ENCODE data around the gene ZNF318. TPM values are rescaled to one million over a fixed set of nuclear protein-coding genes. Genes with fewer than 3 reads are reported as not detected.
A peak's percentile ranks its signal among the peaks of the same experiment; 100 is the strongest.
"Not testable (repeated sequence)": the region's sequence is repeated elsewhere in the genome, so short reads cannot be mapped to it uniquely, and the experiment has no call there.

Gene ZNF318
- total and polyA plus RNA-seq, 10 donors, result 8.6 to 56.9 (median 33.1) TPM

GRCh38 chr6:43347021-43347420, 22.4 kb downstream of the ZNF318 start:
- WGBS, 5 donors, result 68 to 75% (median 74%) methylated on average over 3 of the region's 3 CpGs
- H3K27me3 ChIP-seq (replicated peaks in 1 of 7), result no peaks in the 10 kb centered on the region
- no peak for DNase-seq
- TF ChIP-seq POLR2AphosphoS5 (IDR thresholded peaks at IDR 0.05), result no peak
- no peak for TF ChIP-seq POLR2A (IDR thresholded peaks at IDR 0.05)
- TF ChIP-seq CTCF (IDR thresholded peaks at IDR 0.05 in 8 of 11, conservative IDR thresholded peaks at IDR 0.05 in 3 of 11), result no peak
- H3K27ac ChIP-seq, result no peak overlapping the region
- H3K4me1 ChIP-seq, result no peaks in the 10 kb centered on the region
- no peaks in the 10 kb centered on the region for H3K9me3 ChIP-seq
- intact Hi-C loops (cut with DNase I; ENCODE audit: low total_unique reads), result no loop called here
- H3K36me3 ChIP-seq, result peaks cover 4 to 100% (median 82%) of the 10 kb centered on the region in 6 donors
- no peak overlapping the region for H3K4me3 ChIP-seq

GRCh38 chr6:43346243-43346642, 23.2 kb downstream of the ZNF318 start:
- intact Hi-C loops (cut with DNase I; ENCODE audit: low total_unique reads); H3K4me3 ChIP-seq; H3K27me3 ChIP-seq (replicated peaks in 1 of 7); DNase-seq; H3K4me1 ChIP-seq; H3K9me3 ChIP-seq; H3K27ac ChIP-seq: not testable (repeated sequence)
- H3K36me3 ChIP-seq, result peaks cover 4 to 100% (median 82%) of the 10 kb centered on the region in 6 donors
- 92 to 98% (median 97%) methylated on average over 11 of the region's 11 CpGs for WGBS, 5 donors

- TF ChIP-seq POLR2A (IDR thresholded peaks at IDR 0.05) (no peak), CTCF (IDR thresholded peaks at IDR 0.05 in 8 of 11, conservative IDR thresholded peaks at IDR 0.05 in 3 of 11) (no peak), POLR2AphosphoS5 (IDR thresholded peaks at IDR 0.05) (no peak)
- Histone ChIP-seq H3K36me3 (peaks cover 0 to 86% (median 58%) of the 10 kb centered on the region in 6 donors), H3K27ac (no peak overlapping the region), H3K9me3 (no peaks in the 10 kb centered on the region), H3K4me3 (no peak overlapping the region), H3K27me3 (replicated peaks in 1 of 7) (no peaks in the 10 kb centered on the region), H3K4me1 (peaks cover 0 to 33% (median 8%) of the 10 kb centered on the region in 6 donors)
- intact Hi-C loops (cut with DNase I; ENCODE audit: low total_unique reads), result no loop called here
- no peak for DNase-seq
- 74 to 92% (median 81%) methylated on average over 4 of the region's 4 CpGs for WGBS, 5 donors
Observed at GRCh38 chr6:43339168-43339567, 30.3 kb downstream of the ZNF318 start.

- Histone ChIP-seq H3K36me3 (peaks cover 0 to 77% (median 51%) of the 10 kb centered on the region in 6 donors), H3K9me3 (no peaks in the 10 kb centered on the region), H3K27ac (no peak overlapping the region), H3K4me3 (no peak overlapping the region), H3K27me3 (replicated peaks in 1 of 7) (no peaks in the 10 kb centered on the region), H3K4me1 (peaks cover 0 to 36% (median 9%) of the 10 kb centered on the region in 6 donors)
- intact Hi-C loops (cut with DNase I; ENCODE audit: low total_unique reads), result no loop called here
- DNase-seq, result no peak
- TF ChIP-seq CTCF (IDR thresholded peaks at IDR 0.05 in 8 of 11, conservative IDR thresholded peaks at IDR 0.05 in 3 of 11), result no peak
- TF ChIP-seq POLR2AphosphoS5 (IDR thresholded peaks at IDR 0.05), result no peak
- no peak for TF ChIP-seq POLR2A (IDR thresholded peaks at IDR 0.05)
Observed at GRCh38 chr6:43338243-43338642, 31.2 kb downstream of the ZNF318 start.

- no peak for DNase-seq
Observed at GRCh38 chr6:43336382-43336781, 33.1 kb downstream of the ZNF318 start.

More at GRCh38 chr6:43336382-43336781, 33.1 kb downstream of the ZNF318 start:
- Histone ChIP-seq H3K4me1 (peaks cover 0 to 53% (median 12%) of the 10 kb centered on the region in 6 donors), H3K27ac (peak overlapping the region in 1 of 8 donors; percentile 28), H3K4me3 (no peak overlapping the region), H3K36me3 (peaks cover 0 to 58% (median 33%) of the 10 kb centered on the region in 6 donors), H3K9me3 (no peaks in the 10 kb centered on the region), H3K27me3 (replicated peaks in 1 of 7) (no peaks in the 10 kb centered on the region)
- intact Hi-C loops (cut with DNase I; ENCODE audit: low total_unique reads), result no loop called here
- no peak for TF ChIP-seq CTCF (IDR thresholded peaks at IDR 0.05 in 8 of 11, conservative IDR thresholded peaks at IDR 0.05 in 3 of 11)
- TF ChIP-seq POLR2A (IDR thresholded peaks at IDR 0.05), result no peak
- no peak for TF ChIP-seq POLR2AphosphoS5 (IDR thresholded peaks at IDR 0.05)
- WGBS, 5 donors, result 88 to 94% (median 90%) methylated on average over 3 of the region's 3 CpGs

Measured in spleen (tissue), 11 donors.